8988T (cell line): ENCODE results near the gene KCNJ14.

Experiments used
- DNase-seq: peaks from one replicate; pipeline ENCODE4 v3.0.0; 2011

The KCNJ14 gene

DNA sequence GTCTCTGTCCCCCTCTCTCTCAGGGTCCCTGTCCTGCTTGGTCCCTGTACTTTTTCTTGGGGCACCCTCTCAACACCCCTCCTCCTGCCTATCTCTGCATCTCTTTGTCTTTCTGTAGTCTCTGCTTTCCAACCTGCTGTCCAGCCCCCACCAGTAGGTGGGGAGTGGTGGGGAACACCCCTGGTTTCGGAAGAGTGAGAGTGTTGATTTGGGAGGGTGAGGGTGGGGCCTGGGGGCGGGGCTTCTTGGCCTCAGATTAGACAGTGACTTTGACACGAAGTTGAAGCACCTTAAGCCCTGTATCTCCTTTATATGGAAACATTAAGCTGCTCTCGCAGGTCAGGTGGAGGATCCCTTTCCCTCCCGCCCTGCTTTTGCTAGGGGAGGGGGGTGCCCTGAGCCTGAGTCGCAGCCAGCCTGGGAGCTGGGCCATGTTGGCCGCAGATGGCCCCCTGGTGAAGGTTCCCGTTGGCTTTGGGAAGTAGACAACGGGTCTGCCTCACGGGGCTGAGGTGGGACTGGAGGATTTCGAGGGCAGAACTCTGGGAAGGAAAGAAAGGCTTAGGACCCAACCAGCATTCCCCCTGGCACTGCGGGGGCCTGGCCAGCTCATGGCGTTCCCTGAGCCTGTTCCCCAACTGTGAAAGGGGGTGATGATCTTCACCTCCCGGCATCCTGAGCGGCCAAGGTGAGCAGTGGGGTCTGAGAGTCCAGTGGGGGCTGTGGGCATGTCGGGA lies at the start of gene KCNJ14:
TSS of gene KCNJ14 (plus strand) at position 404 of the 737 bp plus-strand sequence. CDS start 6,151 bp downstream, outside the sequence.
- no peak for DNase-seq

DNA sequence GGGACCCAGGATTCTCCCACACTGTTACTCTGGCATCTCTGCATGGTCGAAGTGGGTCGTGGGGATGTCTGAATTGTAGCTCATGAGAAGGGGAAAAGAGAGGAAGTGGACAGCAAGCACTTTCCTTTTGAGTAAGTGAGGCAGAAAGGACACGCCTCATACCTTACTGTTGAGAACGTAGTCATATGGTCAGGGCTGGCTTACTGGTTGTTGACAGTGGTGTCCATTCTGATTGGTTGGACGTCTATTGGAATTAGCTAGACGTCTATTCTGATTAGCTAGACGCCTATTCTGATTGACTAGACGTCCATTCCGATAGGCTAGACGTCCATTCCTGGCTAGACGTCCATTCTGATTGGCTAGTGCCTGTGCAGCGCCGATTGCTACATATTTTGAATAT lies 49.5 kb upstream of the KCNJ14 start:
- DNase-seq, result no peak

GRCh38 chr19:48413879-48414587 lies 41.3 kb upstream of the KCNJ14 start:
- no peak for DNase-seq

GRCh38 chr19:48415395-48415794 lies 40.0 kb upstream of the KCNJ14 start:
- DNase-seq, result no peak

GRCh38 chr19:48415806-48416221 lies 39.6 kb upstream of the KCNJ14 start:
- DNase-seq, result no peak

- DNase-seq, result no peak
Observed at GRCh38 chr19:48417421-48417820, 38.0 kb upstream of the KCNJ14 start.

GRCh38 chr19:48418317-48419064 lies 36.9 kb upstream of the KCNJ14 start:
- no peak for DNase-seq

GRCh38 chr19:48419158-48419920 lies 36.0 kb upstream of the KCNJ14 start:
- peak; percentile 51 for DNase-seq

DNA sequence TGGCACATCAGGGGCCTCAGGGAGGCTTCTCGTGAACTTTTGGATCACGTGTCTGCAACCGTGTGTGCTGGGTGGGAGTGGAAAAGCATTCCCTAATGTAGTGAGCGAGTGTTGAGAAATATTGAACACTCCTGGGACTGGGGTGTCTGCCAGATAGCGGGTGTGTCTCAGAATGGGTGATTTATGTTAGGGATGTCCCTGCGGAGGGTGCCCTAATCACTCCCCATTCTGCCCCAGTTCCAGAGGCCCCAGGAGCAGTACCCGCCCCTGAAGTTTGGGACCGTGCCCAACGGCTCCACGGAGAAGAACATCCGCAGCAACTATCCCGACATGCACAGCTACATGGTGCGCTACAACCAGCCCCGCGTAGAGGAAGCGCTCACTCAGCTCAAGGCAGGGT lies 33.8 kb upstream of the KCNJ14 start:
- DNase-seq, result no peak

- DNase-seq, result peak; percentile 51
Observed at GRCh38 chr19:48424694-48425219, 30.6 kb upstream of the KCNJ14 start.

GRCh38 chr19:48428670-48429069 lies 26.7 kb upstream of the KCNJ14 start:
- DNase-seq, result no peak

DNA sequence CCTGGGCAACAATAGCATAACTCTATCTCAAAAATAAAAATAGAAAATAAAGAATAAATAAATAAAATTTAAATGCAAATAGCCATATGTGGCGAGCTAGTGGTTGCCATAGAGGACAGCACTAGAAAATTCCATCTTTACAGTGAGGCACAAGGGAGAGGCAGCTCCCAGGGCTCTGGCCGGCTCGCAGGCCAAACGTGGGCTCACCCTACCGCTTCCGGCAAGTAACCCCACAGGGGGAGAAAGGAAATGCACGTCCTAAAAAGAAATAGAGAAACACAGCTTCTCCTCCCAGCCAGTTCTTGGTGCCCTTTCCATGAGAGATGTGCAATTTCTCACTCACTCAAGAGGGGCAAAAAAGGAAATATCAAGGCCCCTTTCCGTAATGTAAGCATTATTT lies 22.0 kb upstream of the KCNJ14 start:
- DNase-seq, result no peak

DNA sequence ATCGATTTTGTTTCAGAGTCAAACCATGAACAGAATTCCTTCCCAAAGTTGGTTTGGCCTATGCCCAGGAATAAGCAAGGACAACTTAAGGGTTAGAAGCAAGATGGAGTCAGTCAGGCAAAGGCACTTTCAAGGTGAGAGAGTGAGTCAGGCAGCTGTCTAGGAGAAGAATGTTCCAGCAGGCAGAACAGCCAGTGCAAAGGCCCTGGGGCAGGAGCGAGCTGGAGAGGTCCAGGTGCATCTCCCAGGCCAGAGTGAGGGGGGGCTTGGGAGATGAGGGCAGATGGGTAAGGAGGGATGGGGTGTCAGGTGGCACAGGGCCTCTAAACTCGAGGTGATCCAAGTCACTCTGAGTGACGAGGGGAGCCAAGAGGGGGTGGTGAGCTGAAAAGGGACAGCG lies 18.8 kb upstream of the KCNJ14 start:
- DNase-seq, result no peak

DNA sequence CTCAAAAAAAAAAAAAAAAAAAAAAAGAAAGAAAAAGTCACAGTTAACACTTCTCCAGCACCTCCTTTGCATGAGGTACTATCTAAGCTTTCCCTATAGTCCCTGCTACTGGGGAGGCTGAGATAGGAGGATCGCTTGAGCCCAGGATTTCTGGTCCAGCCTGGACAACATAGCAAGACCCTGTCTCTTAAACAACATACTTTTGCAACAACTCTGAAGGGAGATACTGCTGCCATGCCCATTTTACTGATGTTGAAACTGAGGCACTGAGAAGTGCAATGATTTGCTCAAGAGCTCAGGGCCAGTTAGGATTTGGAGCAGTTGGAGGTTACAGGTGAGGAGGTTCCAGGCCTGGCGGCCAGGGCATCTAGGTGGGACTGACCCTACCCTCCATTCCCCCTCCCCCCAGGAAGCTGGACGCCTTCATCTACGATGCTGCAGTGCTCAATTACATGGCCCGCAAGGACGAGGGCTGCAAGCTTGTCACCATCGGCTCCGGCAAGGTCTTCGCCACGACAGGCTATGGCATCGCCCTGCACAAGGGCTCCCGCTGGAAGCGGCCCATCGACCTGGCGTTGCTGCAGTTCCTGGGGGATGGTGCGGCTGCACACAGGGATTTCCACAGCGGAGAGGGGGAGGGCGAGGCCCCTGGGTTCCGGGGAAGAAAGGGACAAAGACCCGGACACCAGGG lies 13.9 kb upstream of the KCNJ14 start:
- DNase-seq, result no peak

DNA sequence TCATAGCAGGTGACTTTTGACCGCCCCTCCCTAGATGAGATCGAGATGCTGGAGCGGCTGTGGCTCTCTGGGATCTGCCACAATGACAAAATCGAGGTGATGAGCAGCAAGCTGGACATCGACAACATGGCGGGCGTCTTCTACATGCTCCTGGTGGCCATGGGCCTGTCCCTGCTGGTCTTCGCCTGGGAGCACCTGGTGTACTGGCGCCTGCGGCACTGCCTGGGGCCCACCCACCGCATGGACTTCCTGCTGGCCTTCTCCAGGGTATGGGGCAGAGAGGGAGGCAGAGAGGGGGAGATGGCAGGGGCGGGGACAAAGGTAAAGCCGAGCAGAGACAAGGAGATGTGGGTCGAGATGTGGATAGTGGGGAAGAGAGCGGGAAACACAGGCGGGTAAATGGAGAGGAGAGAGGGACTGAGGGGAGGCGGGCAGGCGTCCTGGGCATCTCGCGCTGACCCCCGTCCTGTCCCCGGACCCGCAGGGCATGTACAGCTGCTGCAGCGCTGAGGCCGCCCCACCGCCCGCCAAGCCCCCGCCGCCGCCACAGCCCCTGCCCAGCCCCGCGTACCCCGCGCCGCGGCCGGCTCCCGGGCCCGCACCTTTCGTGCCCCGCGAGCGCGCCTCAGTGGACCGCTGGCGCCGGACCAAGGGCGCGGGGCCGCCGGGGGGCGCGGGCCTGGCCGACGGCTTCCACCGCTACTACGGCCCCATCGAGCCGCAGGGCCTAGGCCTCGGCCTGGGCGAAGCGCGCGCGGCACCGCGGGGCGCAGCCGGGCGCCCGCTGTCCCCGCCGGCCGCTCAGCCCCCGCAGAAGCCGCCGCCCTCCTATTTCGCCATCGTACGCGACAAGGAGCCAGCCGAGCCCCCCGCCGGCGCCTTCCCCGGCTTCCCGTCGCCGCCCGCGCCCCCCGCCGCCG lies 13.0 kb upstream of the KCNJ14 start:
- DNase-seq, result no peak

GRCh38 chr19:48443256-48443655 lies 12.1 kb upstream of the KCNJ14 start:
- DNase-seq, result no peak

- no peak for DNase-seq
Observed at GRCh38 chr19:48443731-48444128, 11.6 kb upstream of the KCNJ14 start.

- DNase-seq, result no peak
Observed at GRCh38 chr19:48444129-48444935, 11.0 kb upstream of the KCNJ14 start.

GRCh38 chr19:48444936-48445200 lies 10.5 kb upstream of the KCNJ14 start:
- DNase-seq, result no peak

DNA sequence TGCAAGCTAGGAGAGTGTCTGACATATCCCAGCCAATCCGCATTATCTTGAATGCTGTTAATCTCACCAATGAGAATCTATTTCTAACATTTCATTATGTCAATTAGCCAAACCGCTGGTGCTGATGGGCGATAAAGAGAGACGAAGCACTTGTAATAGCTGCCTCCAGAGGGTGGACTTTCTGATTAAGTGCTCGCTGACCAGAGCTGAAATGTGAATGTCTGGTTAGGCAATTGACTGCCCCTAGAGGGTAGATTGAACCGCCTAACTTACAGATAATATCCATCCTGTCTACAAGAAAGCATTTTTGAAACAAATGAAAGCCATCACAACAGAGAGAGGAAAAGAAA lies 10.1 kb upstream of the KCNJ14 start:
- DNase-seq, result no peak
